ENCODE results near the gene RPH3AL.
"Not testable (repeated sequence)": the region's sequence is repeated elsewhere in the genome, so short reads cannot be mapped to it uniquely, and the experiment has no call there.

Gene RPH3AL

DNA sequence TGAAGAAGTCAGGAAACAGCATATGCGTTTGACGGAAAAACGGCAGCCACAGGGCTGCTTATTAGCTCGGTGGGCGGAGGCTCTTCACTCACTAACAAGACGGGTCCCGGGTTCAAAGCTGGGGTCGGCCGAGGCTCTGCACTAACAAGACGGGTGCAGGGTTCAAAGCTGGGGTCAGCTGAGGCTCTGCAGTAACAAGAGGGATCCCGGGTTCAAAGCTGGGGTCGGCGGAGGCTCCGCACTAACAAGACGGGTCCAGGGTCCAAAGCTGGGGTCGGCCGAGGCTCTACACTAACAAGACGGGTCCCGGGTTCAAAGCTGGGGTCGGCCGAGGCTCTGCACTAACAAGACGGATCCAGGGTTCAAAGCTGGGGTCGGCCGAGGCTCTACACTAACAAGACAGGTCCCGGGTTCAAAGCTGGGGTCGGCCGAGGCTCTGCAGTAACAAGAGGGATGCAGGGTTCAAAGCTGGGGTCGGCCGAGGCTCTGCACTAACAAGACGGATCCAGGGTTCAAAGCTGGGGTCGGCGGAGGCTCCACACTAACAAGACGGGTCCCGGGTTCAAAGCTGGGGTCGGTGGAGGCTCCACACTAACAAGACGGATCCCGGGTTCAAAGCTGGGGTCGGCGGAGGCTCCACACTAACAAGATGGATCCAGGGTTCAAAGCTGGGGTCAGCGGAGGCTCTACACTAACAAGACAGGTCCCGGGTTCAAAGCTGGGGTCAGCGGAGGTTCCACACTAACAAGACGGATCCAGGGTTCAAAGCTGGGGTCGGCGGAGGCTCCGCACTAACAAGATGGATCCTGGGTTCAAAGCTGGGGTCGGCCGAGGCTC lies 117.4 kb downstream of the RPH3AL start:
- not testable (repeated sequence) for DNase-seq

DNA sequence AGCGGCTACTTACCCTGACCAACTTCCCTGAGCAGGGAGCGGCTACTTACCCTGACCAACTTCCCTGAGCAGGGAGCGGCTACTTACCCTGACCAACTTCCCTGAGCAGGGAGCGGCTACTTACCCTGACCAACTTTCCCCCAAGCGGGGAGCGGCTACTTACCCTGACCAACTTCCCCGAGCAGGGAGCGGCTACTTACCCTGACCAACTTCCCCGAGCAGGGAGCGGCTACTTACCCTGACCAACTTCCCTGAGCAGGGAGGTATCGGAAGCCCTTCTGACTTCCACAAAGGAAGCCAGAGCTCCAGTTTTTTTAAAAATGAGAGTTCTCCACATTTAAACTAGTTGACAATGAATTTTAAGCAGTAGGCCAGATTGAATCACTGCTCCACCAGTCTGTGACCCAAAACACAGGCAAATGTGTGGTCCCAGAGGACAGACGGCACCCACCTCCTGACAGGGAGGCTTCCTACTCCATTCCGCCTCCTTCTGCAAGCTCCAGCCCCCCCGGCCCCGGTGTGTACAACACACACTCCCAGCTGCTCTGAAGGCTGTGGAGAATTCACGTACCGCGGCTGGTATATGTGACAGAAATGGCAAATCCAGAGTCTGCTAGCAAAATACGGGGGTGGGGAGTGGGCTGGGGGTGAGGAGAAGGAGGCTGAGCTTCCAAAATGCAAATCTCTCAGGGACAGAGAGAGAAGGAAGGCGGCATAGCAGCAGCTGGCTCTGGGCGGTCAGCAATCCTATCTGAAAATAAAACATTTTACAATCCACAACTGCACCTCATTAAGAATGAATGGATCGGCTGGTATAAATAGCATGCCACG lies 118.2 kb downstream of the RPH3AL start:
- DNase-seq, result not testable (repeated sequence)

DNA sequence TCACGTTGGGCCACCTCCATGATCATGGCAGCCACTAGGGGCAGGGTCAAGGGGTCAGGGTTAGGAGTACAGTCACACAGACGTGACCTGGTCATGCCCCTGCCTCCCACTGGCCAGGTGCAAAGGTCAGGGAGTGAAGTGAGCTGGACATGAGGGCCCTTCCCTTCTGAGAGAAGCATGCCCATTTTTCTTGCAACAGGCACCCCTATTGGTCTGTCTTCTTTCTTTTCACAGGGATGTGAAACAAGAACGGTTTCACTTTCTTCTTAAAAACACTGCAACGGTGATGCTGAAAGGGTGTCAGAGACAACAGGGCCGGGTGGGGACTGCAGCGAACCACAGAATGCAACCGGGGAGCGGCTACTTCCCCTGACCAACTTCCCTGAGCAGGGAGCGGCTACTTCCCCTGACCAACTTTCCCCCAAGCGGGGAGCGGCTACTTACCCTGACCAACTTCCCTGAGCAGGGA lies 119.1 kb downstream of the RPH3AL start:
- DNase-seq, result no peak

DNA sequence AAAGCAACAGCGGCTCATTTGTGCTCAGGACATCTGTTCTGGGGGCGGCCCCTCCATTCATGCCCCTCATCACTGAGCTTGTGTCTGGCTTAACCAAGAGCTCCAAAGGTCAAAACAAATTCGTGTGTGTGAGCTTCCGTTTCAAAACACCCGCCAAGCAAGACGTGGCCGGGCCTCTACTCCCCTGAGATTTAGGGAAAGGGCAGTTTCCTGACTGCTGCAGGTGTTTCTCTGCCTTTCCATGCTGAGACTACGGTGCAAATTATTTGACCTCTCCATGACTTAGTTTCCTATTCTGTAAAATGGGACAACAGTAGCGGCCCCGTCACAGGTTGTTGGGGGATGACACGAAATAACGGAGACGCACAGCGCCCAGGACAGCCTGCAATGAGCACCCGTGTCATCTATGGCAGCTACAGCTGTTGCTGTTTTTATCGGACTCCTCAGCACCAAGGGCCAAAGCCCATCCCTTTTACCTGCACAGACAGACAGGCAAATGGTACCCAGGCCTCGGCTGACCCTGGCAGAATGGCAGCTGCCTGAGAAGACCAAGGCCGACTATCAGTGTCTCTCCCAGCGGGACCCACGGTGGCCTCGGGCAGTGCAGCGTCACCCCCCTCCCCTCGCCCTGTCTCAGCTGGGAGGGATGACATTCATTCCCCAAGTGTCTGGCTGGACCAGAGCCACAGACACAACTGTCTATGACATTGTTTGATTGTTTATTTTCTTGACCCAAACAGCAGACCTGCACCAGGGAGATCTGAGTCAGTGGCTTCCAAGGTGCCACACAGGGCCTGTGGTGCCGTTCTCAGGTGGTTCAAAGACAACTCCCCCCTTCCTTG lies 120.4 kb downstream of the RPH3AL start:
- DNase-seq, result no peak

DNA sequence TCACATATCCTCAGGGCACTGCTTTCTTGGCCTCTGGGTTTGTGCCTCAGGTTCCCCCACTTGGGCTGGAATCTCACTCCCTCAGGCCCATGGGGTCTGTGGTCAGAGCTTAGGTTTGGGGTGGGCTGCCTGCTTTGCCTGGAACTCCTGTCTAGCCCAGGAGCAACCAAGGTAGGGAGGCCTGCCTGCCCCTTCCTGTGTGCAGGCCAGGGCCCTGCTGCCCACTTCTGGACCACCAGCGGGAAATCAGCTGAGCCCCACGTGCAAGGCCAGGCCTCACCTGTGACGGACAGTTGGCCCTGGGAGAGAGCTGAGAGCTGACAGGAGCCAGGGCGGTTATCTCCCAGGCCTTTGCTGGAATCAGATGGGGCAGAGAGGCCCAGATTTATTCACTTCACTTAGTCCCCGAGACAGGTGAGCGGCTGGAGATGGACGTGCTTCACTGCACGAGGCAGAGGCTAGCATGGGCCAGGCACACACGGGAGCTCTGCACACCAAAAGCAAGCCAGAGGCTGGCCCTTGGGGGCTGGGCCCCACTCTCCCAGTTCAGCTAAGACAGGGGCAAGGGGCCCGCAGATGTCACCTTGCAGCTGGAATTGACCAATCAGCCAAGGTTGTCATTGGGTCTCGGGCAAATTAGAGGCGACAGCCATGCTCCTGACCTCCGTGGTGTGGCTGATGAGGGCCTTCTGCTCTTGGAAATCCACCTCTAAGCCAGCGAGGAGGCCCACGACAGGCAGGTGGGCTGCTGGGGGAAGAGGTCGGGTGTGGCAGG lies 121.2 kb downstream of the RPH3AL start:
- no peak for DNase-seq

DNA sequence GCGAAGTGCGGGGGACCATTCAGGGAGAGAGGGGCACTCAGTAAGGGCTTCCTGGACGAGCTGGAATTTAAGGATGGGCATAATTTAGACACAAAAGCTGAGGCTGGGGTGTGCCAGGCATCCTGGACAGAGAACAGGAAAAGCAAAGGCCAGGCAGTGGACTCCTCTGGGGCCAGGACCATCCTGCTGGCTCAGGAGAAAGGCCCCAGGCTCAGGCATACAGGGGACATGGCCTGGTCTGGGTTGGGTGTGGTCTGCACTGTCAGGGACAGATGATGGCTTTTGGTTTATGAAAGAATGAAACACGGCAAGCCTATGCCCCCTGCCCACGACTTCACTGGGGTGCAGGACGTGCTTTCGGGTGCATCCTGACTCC lies 122.2 kb downstream of the RPH3AL start:
- DNase-seq, result no peak

DNA sequence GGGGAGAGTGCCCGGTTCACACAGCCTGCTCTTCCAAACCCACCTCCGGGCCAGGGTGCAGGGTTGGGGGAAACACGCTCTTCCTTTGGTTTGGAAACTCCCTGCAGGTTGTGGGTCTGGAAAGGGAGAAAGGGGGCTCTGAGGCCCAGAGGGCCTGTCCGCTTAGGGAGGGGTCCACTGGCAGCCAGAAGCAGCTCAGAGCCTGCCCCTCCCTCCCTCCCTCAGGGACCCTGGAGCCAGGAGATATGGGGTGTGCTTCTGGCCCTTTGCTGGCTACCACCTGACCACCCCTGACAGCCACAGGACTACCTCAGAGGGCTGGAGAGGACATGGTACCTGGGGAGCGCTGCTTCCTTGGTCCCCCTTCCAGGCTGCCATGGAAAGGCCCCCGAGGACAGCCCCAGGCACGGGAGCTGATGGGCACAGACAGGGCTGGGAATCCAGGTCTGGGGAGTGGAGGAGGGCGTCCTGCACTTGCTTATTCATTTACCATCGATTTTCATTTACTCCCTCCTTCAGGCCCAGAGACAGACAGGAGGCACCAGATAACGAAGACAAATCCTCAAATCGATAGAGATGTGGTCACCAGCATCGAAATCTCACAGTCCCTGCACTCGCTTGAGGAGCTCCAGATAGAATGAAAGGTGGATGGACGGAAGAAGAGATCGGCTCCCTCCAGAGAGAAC lies 122.8 kb downstream of the RPH3AL start:
- DNase-seq, result no peak

DNA sequence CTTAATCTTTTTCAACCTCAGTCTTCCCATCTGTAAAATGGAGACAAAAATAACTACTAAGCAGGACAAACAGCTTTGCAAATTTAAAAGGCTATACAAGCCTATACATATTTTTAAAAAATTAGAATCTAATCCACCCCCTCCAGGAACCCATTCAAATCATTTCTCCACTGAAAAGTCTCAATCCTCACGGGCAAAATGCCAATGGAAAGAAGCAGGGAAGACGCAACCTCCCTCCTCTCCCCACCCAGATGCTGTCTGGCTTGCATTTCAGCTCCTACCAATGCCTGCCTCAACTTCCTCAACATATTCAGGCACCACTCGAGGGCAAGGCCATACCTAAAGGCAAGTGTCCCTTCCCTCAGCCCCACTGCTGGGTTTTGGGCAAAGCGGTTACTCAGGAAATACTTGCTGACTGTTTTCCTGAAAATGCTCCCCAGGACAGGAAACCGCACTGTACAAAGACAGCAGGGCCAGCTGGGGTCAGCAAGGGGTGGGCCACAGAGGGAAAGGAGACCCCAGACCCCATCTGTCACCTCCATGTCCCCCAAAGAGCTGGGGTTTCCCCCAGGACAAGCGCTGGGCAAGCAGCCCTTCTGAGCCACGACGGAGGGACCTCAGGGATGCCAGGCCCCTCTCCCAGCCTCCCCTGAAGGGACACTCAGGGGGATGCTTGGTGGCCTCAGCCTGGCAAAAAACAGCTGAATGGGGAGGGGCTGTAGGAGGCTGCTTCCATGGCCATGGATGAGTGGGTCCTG lies 123.5 kb downstream of the RPH3AL start:
- no peak for DNase-seq

DNA sequence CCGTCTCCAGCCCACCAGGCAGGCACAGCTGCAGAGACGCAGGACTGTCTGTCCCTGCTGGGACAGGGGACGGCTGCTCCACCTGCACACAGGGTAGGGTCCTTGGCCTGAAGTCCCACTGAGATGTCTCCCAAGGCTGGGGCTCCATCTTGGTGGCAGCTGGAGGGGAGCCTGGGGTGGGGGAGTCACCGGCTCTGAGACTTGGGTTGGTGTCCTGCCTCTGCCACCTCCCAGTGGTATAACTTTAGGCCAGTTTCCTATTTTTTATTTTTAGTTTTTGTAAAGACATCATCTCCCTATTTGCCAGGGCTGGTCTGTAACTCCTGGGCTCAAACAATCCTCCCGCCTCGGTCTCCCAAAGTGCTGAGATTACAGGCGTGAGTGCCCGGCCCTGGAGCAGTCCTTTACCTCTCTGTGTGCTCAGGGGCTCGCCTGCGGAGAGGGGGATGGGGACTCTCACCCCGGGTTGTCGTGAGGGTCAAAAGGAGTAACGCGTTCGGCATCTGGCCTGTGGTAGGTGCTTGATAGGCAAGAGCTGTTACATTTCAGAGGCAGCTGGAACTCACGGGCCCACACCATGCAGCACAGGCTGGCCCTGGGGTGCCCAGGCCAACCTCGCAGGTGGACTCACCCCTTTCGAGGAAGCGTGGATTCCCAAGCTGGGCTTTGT lies 124.5 kb downstream of the RPH3AL start:
- DNase-seq, result no peak

DNA sequence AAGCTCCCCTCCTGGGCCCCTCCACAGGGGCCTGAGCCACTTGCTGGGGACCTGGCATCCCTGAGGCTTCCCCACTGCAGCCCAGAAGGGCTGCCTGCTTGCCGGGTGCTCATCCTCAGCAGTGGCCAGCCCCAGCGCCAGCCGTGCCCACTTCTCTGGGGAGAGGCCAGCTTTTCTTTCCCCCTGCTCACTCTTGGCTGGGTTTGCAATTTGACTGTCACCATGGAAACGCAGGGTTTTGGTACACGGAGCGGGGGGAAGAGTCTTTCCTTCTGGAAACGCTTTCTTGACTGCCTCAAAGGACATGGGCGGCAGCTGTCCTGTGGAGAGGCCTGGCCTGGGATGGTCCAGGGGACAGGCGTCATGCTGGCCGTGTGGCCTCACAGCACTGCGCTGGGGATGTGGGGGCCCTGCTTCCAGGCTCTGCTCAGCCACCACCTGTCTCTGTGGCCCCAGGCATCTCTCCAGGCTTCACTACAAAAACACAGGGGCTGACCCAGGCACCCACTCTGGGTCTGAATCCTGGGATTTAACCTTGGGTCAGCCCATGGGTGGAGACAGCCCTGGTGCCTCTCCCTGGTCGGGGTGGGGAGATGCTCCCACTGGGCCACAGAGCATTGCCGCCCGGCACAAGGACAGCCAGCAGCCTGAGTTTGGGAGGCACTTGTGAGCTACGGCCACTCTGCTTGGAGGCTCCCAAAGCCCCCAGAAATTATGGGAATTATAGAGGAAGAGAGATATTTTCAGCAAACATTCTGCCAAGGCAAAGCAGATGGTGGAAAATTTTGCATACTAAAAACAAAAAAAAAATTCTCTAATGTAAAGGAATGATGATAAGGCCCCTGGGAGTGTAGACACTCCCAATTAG lies 125.3 kb downstream of the RPH3AL start:
- DNase-seq, result no peak

DNA sequence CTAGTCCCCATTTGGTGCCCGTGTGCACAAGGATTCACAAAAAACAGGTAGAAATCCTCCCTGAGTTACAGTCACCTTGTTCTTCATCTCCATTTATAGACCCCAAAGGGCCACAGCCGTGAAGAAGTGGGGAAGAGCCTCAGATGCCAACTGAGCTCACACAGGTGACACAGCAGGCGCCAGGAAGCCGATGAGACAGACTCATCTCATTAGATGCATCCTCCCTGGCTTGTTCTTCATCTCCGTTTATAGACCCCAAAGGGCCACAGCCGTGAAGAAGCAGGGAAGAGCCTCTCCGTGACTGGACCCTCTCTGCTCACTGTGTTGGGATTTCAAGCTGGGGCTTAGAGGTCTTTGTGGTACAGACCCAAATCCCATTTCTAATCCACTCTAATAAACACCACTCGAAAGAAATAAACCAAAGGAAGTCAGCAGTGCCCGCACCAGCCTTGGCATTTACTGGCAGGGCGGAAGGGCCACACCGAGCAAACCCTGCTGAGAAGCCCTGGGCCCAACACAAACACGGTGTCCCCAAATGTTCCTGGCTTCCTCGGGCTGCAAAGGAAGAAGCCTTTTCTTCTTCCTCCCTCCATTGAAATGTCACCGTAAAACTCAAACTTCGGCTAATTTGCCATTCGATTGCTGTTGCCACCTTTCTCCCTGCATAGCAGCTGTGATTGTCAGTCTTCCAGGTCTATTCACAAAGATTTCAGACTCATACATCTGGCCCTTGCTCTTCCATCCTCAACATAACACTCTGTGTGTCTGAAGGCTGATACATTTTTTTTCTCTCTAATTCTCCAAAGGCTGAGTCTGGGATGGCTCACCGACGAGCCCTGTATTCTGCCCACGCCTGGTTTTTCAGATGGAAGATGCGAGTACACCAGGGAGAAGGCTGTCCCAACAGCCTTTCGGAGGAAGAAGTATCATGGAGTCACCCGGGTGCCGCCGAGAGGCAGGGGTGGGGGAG lies 126.2 kb downstream of the RPH3AL start:
- DNase-seq, result no peak

DNA sequence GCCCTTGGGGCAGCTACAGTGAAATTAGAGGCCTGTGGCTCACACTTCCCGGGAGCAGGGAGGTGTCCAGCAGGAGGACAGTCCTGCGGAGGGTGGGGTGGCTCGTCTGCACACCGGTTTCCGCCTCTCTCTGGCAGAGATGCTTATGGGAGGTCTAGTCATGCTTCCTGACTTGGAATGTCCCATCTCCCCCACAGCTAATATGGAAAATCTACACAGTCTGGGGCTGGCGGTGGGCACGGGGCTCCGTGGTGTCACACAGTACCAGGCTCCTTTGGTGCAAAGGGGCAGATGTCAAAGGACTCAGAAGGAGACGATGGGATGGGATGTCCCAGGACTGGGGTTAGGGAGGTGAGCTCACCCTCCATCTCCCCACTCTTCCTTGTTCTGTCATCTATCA lies 127.1 kb downstream of the RPH3AL start:
- no peak for DNase-seq

DNA sequence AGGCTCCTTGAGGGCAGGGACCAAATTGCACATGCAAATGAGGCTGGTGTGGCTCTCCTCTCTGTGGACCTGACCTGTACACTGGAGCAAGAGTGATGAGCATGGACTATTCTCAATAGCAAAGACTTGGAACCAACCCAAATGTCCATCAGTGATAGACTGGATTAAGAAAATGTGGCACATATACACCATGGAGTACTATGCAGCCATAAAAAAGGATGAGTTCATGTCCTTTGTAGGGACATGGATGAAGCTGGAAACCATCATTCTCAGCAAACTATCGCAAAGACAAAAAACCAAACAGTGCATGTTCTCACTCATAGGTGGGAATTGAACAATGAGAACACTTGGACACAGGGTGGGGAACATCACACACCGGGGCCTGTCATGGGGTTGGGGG lies 128.0 kb downstream of the RPH3AL start:
- DNase-seq, result not testable (repeated sequence)

DNA sequence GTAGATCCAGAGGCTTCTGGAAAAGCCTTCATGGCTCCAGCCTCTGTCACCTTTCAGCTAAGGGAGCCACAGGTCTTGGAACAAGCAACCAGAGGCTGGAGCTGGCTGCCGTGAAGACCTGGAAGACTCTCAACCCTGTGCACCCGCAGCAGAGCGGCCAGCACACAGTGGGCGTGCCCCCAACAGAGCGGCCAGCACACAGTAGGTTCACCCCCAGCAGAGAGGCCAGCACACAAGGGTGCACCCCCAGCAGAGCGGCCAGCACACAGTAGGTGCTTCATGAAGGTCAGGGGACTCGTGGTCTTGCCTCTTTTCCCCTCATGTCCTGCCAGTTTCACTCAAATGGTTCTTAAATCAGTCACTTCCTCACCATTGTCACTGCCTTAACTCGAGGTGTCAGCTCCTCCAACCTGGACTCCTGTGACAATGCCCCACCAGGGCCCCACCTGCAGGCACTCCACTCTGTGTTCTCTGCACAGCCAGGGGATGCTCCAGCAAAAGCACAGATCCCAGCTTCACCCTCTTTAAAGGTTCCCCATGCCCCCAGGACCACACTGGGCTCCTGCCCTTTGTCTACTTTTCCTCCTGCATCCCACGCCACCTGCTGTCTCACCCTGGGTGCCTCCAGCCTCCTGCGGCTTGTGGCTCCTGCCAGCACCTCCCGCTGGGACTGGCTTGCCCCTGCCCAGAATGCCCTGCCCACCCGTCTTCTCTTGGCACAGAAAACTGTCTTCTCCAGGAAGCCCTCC lies 128.7 kb downstream of the RPH3AL start:
- DNase-seq, result no peak

DNA sequence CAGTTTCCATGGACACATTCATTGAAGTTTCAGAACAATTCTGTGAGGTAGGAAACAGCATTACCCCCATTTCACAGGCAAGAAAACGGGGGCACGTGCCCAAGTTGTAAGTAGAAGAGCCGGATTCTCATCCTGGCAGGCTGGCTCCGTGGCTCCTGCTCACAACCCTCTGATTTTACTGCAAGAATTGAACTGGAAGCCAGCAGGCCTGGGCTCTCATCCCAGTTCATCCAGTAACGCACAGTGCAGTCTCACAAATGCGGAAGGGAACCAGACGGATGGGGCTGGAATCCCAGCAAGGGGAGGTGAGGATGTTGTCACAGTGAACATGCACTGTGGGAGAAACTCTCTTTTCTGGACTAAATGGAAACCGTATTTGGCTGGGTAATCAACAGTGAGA lies 130.4 kb downstream of the RPH3AL start:
- DNase-seq, result no peak

DNA sequence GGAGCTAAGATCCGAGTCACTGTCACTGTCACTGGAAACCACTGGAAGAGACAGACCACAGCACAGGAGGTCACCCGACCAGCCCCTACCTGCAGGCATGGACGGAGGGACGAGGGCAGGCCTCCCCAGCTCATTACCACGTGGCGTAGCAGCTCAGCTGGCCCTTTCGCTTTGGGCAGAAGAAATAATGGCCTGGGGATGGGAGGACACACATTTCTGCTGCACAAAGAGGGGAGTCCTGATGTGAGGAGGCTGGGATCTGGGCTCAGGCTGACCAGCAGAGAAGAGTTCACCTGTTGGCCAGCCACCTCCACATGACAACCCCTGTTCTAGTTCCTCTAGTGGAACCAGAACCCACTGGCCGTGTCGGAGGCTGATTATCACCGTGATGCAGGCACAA lies 132.9 kb downstream of the RPH3AL start:
- DNase-seq, result no peak

DNA sequence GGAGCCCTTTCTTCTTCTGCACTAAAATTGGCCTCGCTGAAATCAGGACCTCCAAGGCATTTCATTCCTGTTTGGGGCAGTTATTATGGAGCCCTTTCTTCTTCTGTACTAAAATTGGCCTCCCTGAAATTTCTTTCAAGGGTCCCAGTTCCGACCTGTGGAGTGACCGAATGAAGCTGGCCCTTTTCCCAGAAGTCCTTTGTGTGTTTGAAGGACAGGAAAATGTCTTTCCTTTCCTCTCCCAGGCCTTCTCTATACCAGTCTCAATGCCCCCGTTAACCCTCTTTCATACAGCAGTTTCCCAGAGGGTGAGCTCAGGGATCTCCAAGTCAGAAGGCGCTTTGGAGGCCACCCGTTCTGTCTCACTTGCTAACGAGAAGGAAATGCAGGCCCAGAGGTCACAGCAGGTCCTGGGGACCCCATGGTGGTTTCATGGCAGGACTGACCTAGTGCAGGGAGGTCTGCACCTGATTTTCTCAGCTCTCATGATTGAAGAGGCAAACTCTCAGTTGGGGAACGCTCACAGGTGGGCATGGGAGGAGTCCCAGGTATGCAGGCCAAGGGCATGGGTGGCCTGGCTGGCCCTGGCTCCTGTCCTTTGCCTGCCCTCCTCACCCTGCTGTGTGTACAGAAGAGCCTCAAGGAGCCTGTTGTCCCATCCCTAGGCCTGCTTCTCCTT lies 134.0 kb downstream of the RPH3AL start:
- DNase-seq, result no peak

Data from GF-D8 (cell line).